Stimulated activated CD4-positive, alpha-beta T cell treated with anti-CD3 and anti-CD28 coated beads, Interleukin-1b, Interleukin-23, amount 100 ng/mL, for 48 hours (primary cell): ENCODE results near the gene SPTBN1.
A peak's percentile ranks its signal among the peaks of the same experiment; 100 is the strongest.

Experiments
- DNase-seq: peaks from one replicate; pipeline ENCODE4 v3.0.0-alpha.2; 2020

SPTBN1 gene

GRCh38 chr2:54534221-54534620, 78.1 kb downstream of the SPTBN1 start:
- DNase-seq: no peak

GRCh38 chr2:54534625-54535024, 78.5 kb downstream of the SPTBN1 start:
- DNase-seq: no peak

DNA sequence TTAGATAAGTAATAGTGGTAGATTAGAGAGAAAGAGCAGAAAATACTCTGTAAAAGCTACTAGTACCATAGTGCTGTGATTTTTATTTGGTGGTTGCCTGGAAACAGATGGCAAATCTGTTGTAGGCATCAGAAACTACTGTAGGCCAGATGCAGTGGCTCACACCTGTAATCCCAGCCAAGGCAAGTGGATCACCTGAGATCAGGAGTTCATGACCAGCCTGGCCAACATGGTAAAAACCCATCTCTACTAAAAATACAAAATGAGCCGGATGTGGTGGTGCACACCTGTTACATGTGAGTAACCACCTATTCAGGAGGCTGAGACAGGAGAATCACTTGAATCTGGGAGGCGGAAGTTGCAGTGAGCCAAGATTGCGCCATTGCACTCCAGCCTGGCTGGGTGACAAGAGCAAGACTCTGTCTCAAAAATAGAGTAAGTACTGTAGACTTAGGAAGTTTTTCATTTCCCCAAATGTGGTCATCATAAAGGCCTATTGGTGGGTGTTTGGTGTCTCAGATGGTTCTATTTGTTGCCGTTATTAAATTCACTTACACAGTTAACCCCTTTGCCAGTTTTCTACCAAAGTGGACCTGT, 79.6 kb downstream of the SPTBN1 start:
- no peak for DNase-seq

DNA sequence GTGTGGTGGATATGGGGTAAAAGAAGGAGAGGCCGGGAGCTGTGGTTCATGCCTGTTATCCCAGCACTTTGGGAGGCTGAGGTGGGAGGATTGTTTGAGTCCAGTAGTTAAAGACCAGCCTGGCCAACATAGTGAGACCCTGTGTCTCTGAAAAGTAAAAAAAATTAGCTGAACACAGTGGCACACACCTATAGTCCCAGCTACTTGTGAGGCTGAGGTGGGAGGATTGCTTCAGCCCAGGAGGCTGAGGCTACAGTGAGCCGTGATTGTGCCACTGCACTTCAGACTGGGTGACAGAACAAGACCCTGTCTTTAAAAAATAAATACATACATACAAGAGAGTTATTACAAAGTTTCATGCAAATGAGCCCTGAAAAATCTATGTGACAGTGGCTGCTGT, 80.6 kb downstream of the SPTBN1 start:
- no peak for DNase-seq

GRCh38 chr2:54538537-54538936, 82.4 kb downstream of the SPTBN1 start:
- no peak for DNase-seq

GRCh38 chr2:54539683-54540082, 83.6 kb downstream of the SPTBN1 start:
- DNase-seq: no peak

DNA sequence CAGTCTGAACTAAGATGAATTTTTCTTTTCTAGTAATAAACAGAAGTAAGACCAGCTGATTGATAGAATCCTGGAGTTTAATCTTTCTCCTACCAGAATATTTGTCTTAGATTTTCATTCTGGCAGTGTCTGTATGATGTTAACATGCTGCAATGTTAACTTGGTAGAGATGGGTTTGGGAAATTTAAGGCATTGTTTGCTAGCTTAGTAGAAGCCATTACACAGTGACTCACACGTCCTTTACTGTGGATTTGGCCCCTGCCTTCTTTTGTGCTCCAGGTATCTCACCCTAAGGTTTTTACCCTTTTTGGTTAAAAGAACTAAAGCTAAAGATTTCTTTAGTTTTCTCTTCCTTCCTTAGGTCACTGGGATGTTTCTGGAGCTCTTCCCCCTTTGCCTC, 84.1 kb downstream of the SPTBN1 start:
- no peak for DNase-seq

- DNase-seq: no peak
Measured at GRCh38 chr2:54541995-54542394, 85.9 kb downstream of the SPTBN1 start.

- no peak for DNase-seq
Measured at GRCh38 chr2:54543733-54544396, 87.7 kb downstream of the SPTBN1 start.

GRCh38 chr2:54545702-54546450, 89.7 kb downstream of the SPTBN1 start:
- no peak for DNase-seq

DNA sequence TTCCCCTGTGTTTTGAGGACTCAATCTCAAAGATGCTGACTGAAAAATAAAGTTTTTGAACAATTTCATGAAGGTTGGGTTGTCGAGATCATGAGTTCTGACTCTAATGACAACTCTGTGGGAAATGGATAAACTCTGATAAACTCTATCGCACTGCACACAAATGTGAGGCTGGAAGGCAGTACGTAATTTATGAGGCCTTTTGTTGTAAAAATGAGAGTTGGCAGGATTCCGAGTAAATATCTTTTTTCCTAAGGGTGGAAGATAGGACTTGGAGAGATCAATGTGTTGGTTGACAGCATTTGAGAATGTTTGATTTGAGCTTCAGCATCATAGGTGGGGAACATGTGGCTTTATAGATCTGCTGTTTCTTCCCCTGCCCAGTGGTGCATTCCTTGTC, 90.4 kb downstream of the SPTBN1 start:
- no peak for DNase-seq

DNA sequence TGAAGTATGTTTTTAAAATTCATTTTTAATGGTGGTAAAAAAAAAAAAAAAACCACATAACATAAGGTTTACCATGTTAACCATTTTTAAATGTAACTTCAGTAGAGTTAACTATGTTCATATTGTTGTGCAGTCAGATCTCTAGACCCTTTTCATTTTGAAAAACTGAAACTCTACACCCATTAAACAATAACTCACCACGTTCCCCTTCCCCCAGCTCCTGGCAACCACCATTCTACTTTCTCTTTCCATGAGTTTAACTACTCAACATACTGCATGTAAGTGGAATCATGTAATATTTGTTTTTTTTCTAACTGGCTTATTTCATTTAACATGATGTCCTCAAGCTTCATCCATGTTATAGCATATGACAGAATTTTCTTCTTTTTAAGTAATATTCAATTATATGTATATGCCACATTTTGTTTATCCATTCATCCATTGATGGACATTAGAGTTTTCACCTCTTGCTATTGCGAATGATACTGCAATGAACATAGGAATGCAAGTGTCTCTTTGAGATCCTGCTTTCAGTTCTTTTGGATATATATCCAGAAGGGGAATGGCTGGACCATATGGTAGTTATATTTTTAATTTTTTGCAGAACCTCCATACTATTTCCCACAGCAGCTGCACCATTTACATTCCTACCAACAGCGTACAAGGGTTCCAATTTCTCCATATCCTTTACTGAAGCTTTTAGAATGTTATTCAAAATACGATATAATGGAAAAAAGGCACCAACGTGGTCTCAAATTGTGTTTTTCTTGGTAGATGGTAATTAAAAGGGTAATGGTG, 91.0 kb downstream of the SPTBN1 start:
- no peak for DNase-seq

DNA sequence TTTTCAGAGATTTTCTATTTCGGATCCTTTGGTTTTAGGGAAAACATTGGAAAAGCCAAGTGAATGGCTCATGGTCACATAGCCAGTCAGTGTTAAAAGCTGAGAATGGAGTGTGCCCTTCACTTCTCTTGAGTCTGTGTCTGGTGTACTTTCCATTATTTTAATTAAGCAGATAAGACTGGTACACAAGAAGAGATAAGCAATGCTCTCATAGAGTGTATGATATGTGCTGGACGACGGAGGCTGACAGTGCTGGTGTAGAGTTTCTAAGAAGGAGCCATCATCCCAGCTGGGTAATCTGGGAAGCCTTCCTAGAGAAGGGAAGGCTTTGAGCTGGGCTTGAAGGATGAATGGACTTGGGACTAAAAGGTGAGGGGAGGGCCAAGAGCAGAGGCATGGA, 93.3 kb downstream of the SPTBN1 start:
- DNase-seq: no peak

DNA sequence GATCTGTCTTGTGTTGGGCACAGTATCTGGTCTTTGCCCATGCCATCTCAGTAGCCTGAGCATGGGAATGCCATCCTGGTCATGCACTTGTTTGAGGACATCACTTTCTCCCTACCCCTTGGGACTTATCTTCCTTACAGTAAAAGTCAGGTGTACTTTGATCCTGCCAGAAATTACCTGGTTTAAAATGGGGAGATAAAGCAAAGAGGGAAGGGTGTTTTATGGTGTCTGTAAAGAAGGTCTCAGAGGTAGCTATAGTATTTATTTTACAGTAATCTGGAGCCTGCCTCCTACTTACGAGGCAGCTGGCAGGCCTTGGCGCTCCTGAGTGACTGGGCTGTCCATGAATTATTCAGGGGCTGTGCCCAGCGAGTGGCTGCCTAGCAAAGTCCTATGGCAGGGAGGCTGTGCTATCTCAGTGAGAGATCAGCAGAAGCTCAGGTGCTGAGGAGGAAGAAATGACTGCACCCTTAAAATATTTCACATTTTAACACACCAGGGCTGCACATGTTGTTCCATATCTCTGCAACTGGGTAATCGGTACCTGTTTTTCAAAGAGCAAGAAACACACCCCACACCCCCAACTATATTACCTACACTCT, 93.9 kb downstream of the SPTBN1 start:
- no peak for DNase-seq

DNA sequence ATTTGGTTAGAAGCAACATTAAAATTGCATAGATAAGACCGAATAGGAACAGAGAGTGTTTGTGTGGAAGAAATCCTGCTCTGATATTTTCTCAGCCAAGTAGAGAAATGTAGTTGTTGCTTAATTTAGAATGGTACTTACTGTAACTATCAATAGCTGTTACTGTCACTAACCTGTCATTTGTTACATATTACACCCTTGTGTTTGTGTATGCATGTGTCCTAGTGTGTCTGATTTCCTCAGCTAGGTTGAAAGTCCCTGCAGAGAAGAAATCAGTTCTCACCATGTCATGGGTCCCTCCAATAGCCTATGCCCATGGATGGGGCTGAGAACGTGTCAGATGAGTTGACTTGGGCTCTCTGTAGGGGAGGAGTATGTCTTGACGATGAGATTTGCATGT, 94.4 kb downstream of the SPTBN1 start:
- DNase-seq: no peak

GRCh38 chr2:54551123-54551756, 95.1 kb downstream of the SPTBN1 start:
- no peak for DNase-seq

GRCh38 chr2:54553075-54553474, 96.9 kb downstream of the SPTBN1 start:
- DNase-seq: no peak

- no peak for DNase-seq
Measured at GRCh38 chr2:54553775-54554174, 97.6 kb downstream of the SPTBN1 start.

- no peak for DNase-seq
Measured at GRCh38 chr2:54555318-54555837, 99.3 kb downstream of the SPTBN1 start.

DNA sequence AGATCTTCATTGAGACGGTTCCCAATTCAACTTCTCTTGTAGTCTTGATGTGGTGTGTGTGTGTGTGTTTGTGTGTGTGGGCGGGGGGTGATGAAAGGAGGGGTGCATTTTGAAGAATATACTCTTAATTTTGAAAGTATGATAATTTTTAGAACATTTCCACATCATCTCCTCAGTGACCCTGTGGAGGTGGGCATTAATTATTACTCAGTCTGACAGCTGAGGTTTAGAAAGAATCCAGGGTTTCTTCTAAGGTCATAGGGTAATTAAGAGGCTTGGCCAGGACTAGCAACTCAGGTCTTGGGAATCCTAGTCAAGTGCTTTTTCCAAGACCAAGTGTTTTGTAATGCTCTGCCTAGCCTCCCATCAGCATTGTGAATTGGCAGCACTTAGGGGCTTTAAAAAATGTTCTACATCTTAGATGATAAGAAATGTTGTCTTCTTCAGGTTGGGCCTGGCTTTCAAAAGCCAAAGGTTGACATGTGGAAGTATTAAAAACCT, 100.5 kb downstream of the SPTBN1 start:
- no peak for DNase-seq

DNA sequence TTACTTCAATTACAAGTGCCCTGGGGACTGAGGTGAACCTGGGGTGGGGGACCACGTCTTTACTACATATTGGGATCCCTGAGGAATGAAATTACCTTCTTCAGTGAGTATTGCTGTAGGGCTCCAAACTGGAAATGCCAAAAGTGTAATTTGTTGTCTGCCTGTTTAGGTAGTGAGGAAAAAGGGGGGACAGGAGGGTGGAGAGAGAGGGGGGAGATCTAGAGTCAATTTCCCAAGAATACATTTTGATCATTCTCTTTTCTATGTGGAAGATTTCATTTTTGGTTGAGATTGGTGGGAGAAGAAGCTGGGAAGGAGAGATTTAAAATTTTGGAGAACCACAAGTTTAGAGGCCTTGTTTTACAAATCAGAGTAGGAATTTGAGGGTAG, 101.1 kb downstream of the SPTBN1 start:
- no peak for DNase-seq

- peak; percentile 67 for DNase-seq
Measured at GRCh38 chr2:54557601-54558187, 101.6 kb downstream of the SPTBN1 start.
